Measurements from ENCODE around the gene SMAGP.

Gene SMAGP

GRCh38 chr12:51238510-51239334, 31.5 kb downstream of the SMAGP start, which contains the start of gene DAZAP2:
Gene DAZAP2, plus strand, starts transcription at chr12:51238826. Its CDS starts 82 bp downstream, at chr12:51238908.
- TF ChIP-seq CTCF (IDR thresholded peaks at IDR 0.05; ENCODE audit: low read length) (no peak; the same call in 1 of the 2 replicates), EZH2 (IDR thresholded peaks at IDR 0.05; ENCODE audit: borderline replicate concordance, low read length) (no peak)
- H3K9me3 ChIP-seq (ENCODE audit: low read length) = no peaks in the 10 kb centered on the region
- H4K20me1 ChIP-seq (ENCODE audit: insufficient read depth, low read length) = no peaks in the 10 kb centered on the region
- H3K4me1 ChIP-seq (ENCODE audit: insufficient read depth, low read length, severe bottlenecking) = peaks cover 14% of the 10 kb centered on the region
- H3K4me2 ChIP-seq (ENCODE audit: low read length) = peak within 1 kb of the TSS; percentile 98
- H3K79me2 ChIP-seq (ENCODE audit: insufficient read depth, low read length) = no peaks in the 10 kb centered on the region
- peak within 1 kb of the TSS; percentile 95 for H3K27ac ChIP-seq (ENCODE audit: low read depth, low read length, poor library complexity, severe bottlenecking)
- H3K36me3 ChIP-seq (ENCODE audit: insufficient read depth, low read length) = peaks cover 31% of the 10 kb centered on the region
- no peaks in the 10 kb centered on the region for H3F3A ChIP-seq (ENCODE audit: insufficient read depth, low read length)
- H3K4me3 ChIP-seq (ENCODE audit: low read depth, low read length, poor library complexity, severe bottlenecking) = peak within 1 kb of the TSS; percentile 84
- peak within 1 kb of the TSS; percentile 95 for H3K9ac ChIP-seq (ENCODE audit: low read length)
- no peaks in the 10 kb centered on the region for H3K27me3 ChIP-seq (ENCODE audit: insufficient read depth, low read length)
- H3K9me2 ChIP-seq (ENCODE audit: low read depth, low read length) = no peaks in the 10 kb centered on the region
- peak within 1 kb of the TSS; percentile 88 for H2AFZ ChIP-seq (ENCODE audit: low read length)

- H3K36me3 ChIP-seq (ENCODE audit: insufficient read depth, low read length) = peaks cover 28% of the 10 kb centered on the region
- no peaks in the 10 kb centered on the region for H3K9me2 ChIP-seq (ENCODE audit: low read depth, low read length)
- H3K9ac ChIP-seq (ENCODE audit: low read length) = peak overlapping the region; percentile 95
- H3K4me2 ChIP-seq (ENCODE audit: low read length) = peak overlapping the region; percentile 98
- H3K9me3 ChIP-seq (ENCODE audit: low read length) = no peaks in the 10 kb centered on the region
- peak overlapping the region; percentile 84 for H3K4me3 ChIP-seq (ENCODE audit: low read depth, low read length, poor library complexity, severe bottlenecking)
- no peaks in the 10 kb centered on the region for H3K27me3 ChIP-seq (ENCODE audit: insufficient read depth, low read length)
- no peaks in the 10 kb centered on the region for H3K79me2 ChIP-seq (ENCODE audit: insufficient read depth, low read length)
- H4K20me1 ChIP-seq (ENCODE audit: insufficient read depth, low read length) = no peaks in the 10 kb centered on the region
- peak overlapping the region; percentile 88 for H2AFZ ChIP-seq (ENCODE audit: low read length)
- peak overlapping the region; percentile 95 for H3K27ac ChIP-seq (ENCODE audit: low read depth, low read length, poor library complexity, severe bottlenecking)
- TF ChIP-seq EZH2 (IDR thresholded peaks at IDR 0.05; ENCODE audit: borderline replicate concordance, low read length) = no peak
- no peak for TF ChIP-seq CTCF (IDR thresholded peaks at IDR 0.05; ENCODE audit: low read length)
- H3F3A ChIP-seq (ENCODE audit: insufficient read depth, low read length) = no peaks in the 10 kb centered on the region
- H3K4me1 ChIP-seq (ENCODE audit: insufficient read depth, low read length, severe bottlenecking) = peaks cover 14% of the 10 kb centered on the region
Measured at GRCh38 chr12:51238037-51238509, 32.1 kb downstream of the SMAGP start.

GRCh38 chr12:51234530-51234929, 35.7 kb downstream of the SMAGP start:
- Histone ChIP-seq H3K27me3 (ENCODE audit: insufficient read depth, low read length) (no peaks in the 10 kb centered on the region), H3K27ac (ENCODE audit: low read depth, low read length, poor library complexity, severe bottlenecking) (no peak overlapping the region), H3K9me3 (ENCODE audit: low read length) (0 out of 2 replicates have a peak, but pooled peaks cover 2% of the 10 kb centered on the region), H3F3A (ENCODE audit: insufficient read depth, low read length) (no peaks in the 10 kb centered on the region), H4K20me1 (ENCODE audit: insufficient read depth, low read length) (no peaks in the 10 kb centered on the region), H3K36me3 (ENCODE audit: insufficient read depth, low read length) (no peaks in the 10 kb centered on the region), H3K4me3 (ENCODE audit: low read depth, low read length, poor library complexity, severe bottlenecking) (no peak overlapping the region), H3K4me1 (ENCODE audit: insufficient read depth, low read length, severe bottlenecking) (peaks cover 7% of the 10 kb centered on the region), H3K9ac (ENCODE audit: low read length) (no peak overlapping the region), H2AFZ (ENCODE audit: low read length) (no peak overlapping the region), H3K79me2 (ENCODE audit: insufficient read depth, low read length) (no peaks in the 10 kb centered on the region), H3K4me2 (ENCODE audit: low read length) (no peak overlapping the region), H3K9me2 (ENCODE audit: low read depth, low read length) (no peaks in the 10 kb centered on the region)
- TF ChIP-seq CTCF (IDR thresholded peaks at IDR 0.05; ENCODE audit: low read length) (no peak), EZH2 (IDR thresholded peaks at IDR 0.05; ENCODE audit: borderline replicate concordance, low read length) (no peak)

Measured in OCI-LY1 (cell line).